ENCODE results near the gene LHFPL2.

DNA sequence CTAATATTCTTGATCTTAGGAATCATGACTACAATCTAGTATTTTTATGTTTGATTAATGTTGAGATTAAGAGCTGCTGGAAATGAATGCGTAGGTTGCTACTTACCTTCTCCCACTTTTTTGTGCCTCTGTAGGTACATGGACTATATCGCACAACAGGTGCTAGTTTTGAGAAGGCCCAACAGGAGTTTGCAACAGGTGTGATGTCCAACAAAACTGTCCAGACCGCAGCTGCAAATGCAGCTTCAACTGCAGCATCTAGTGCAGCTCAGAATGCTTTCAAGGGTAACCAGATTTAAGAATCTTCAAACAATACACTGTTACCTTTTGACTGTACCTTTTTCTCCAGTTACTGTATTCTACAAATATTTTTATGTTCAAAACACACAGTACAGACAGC is 173.2 kb downstream of the LHFPL2 start:
- TF ChIP-seq, protein P1, sequence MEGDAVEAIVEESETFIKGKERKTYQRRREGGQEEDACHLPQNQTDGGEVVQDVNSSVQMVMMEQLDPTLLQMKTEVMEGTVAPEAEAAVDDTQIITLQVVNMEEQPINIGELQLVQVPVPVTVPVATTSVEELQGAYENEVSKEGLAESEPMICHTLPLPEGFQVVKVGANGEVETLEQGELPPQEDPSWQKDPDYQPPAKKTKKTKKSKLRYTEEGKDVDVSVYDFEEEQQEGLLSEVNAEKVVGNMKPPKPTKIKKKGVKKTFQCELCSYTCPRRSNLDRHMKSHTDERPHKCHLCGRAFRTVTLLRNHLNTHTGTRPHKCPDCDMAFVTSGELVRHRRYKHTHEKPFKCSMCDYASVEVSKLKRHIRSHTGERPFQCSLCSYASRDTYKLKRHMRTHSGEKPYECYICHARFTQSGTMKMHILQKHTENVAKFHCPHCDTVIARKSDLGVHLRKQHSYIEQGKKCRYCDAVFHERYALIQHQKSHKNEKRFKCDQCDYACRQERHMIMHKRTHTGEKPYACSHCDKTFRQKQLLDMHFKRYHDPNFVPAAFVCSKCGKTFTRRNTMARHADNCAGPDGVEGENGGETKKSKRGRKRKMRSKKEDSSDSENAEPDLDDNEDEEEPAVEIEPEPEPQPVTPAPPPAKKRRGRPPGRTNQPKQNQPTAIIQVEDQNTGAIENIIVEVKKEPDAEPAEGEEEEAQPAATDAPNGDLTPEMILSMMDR (IDR thresholded peaks at IDR 0.05; ENCODE audit: low read depth, low read length): no peak
- TF ChIP-seq MYC (IDR thresholded peaks at IDR 0.05; ENCODE audit: low read depth, low read length): no peak
